Nephron progenitor cell (in vitro differentiated cells): ENCODE results near the gene DHRS1.

Experiments
- DNase-seq: peaks from one replicate; pipeline ENCODE4 v3.0.0; 2021
- H3K27ac Mint-ChIP-seq: 2 replicates; pipeline ENCODE4 v1.8.0; 2021; ENCODE audit warnings: mild to moderate bottlenecking, moderate library complexity, mixed read lengths
- H3K27me3 Mint-ChIP-seq: 2 replicates; pipeline ENCODE4 v1.8.0; 2021; ENCODE audit warnings: mild to moderate bottlenecking, low read depth, mixed read lengths; ENCODE audit not compliant: poor library complexity
- H3K36me3 Mint-ChIP-seq: 2 replicates; pipeline ENCODE4 v1.8.0; 2021; ENCODE audit warnings: low read depth, mixed read lengths
- H3K4me1 Mint-ChIP-seq: 2 replicates; pipeline ENCODE4 v1.8.0; 2021; ENCODE audit warnings: mixed read lengths
- H3K4me3 Mint-ChIP-seq: 2 replicates; pipeline ENCODE4 v1.8.0; 2021; ENCODE audit warnings: mild to moderate bottlenecking, moderate library complexity, mixed read lengths
- H3K9me3 Mint-ChIP-seq: 2 replicates; pipeline ENCODE4 v1.8.0; 2021; ENCODE audit warnings: mild to moderate bottlenecking, moderate library complexity, mixed read lengths
- CTCF ChIP-seq: fragments of 200-600 bp; sonication (generic); IDR thresholded peaks from 2 replicates; pipeline ENCODE4 v1.5.0; 2021; ENCODE audit warnings: antibody characterized with exemption

The DHRS1 gene

GRCh38 chr14:24291446-24292117 is 8.0 kb downstream of the DHRS1 start:
- no peaks in the 10 kb centered on the region for H3K27me3 Mint-ChIP-seq
- no peak for DNase-seq
- no peak overlapping the region for H3K4me3 Mint-ChIP-seq
- no peaks in the 10 kb centered on the region for H3K9me3 Mint-ChIP-seq
- peaks cover 17% of the 10 kb centered on the region for H3K4me1 Mint-ChIP-seq
- H3K27ac Mint-ChIP-seq, result no peak overlapping the region
- no peak for TF ChIP-seq CTCF
- H3K36me3 Mint-ChIP-seq, result peaks cover 10% of the 10 kb centered on the region

GRCh38 chr14:24290746-24291145 is 8.8 kb downstream of the DHRS1 start:
- Mint-ChIP-seq H3K4me3 (no peak overlapping the region), H3K27me3 (no peaks in the 10 kb centered on the region), H3K27ac (no peak overlapping the region), H3K4me1 (peaks cover 10% of the 10 kb centered on the region), H3K9me3 (no peaks in the 10 kb centered on the region), H3K36me3 (peaks cover 10% of the 10 kb centered on the region)
- TF ChIP-seq CTCF, result no peak
- no peak for DNase-seq

GRCh38 chr14:24289649-24290280 is 9.8 kb downstream of the DHRS1 start:
- peak overlapping the region; percentile 48 for H3K27ac Mint-ChIP-seq
- no peak for DNase-seq
- no peak for TF ChIP-seq CTCF
- no peak overlapping the region for H3K4me3 Mint-ChIP-seq
- H3K27me3 Mint-ChIP-seq, result no peaks in the 10 kb centered on the region
- peaks cover 10% of the 10 kb centered on the region for H3K4me1 Mint-ChIP-seq
- H3K36me3 Mint-ChIP-seq, result peaks cover 6% of the 10 kb centered on the region
- H3K9me3 Mint-ChIP-seq, result no peaks in the 10 kb centered on the region

DNA sequence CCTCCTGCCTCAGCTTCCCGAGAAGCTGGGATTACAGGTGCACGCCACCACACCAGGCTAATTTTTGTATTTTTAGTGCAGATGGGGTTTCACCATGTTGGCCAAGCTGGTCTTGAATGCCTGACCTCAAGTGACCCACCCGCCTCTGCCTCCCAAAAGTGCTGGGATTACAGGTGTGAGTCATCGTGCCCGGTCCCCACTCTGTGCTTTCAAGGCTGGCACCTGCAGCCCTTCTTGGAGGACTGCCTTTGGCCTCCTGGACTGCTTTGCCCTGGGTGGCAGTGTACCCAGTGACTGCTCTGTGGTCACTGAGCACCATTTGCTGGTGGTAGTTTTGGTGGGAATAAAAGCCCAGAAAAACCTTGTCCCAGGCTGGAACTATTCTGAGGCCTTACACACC is 12.6 kb downstream of the DHRS1 start:
- Mint-ChIP-seq H3K4me1 (peaks cover 10% of the 10 kb centered on the region), H3K27ac (no peak overlapping the region), H3K9me3 (no peaks in the 10 kb centered on the region), H3K4me3 (no peak overlapping the region), H3K27me3 (peaks cover 2% of the 10 kb centered on the region), H3K36me3 (no peaks in the 10 kb centered on the region)
- no peak for TF ChIP-seq CTCF
- no peak for DNase-seq

GRCh38 chr14:24285351-24285750 is 14.2 kb downstream of the DHRS1 start:
- TF ChIP-seq CTCF, result no peak
- no peak for DNase-seq
- H3K27me3 Mint-ChIP-seq, result peaks cover 4% of the 10 kb centered on the region
- H3K27ac Mint-ChIP-seq, result no peak overlapping the region
- H3K9me3 Mint-ChIP-seq, result no peaks in the 10 kb centered on the region
- H3K4me1 Mint-ChIP-seq, result peaks cover 10% of the 10 kb centered on the region
- H3K4me3 Mint-ChIP-seq, result no peak overlapping the region
- no peaks in the 10 kb centered on the region for H3K36me3 Mint-ChIP-seq

GRCh38 chr14:24284501-24285035 is 15.0 kb downstream of the DHRS1 start:
- DNase-seq, result no peak
- Mint-ChIP-seq H3K4me1 (peaks cover 10% of the 10 kb centered on the region), H3K9me3 (no peaks in the 10 kb centered on the region), H3K27me3 (peaks cover 4% of the 10 kb centered on the region), H3K4me3 (no peak overlapping the region), H3K27ac (no peak overlapping the region), H3K36me3 (no peaks in the 10 kb centered on the region)
- no peak for TF ChIP-seq CTCF
